Epithelial cell of esophagus (primary cell): Measurements from ENCODE around the gene VTI1A.
"Not testable (repeated sequence)": the region's sequence is repeated elsewhere in the genome, so short reads cannot be mapped to it uniquely, and the experiment has no call there.

Experiments used
- DNase-seq: peaks from one replicate; pipeline ENCODE4 v3.0.0; 2010; ENCODE audit warnings: low read depth
- H3K4me3 ChIP-seq: 2 replicates; pipeline ENCODE4 v1.5.1; 2011; ENCODE audit warnings: mild to moderate bottlenecking, low read length, control low read depth
- TF ChIP-seq, protein P1 (sequence below): IDR thresholded peaks from 2 replicates; pipeline ENCODE4 v1.5.1; 2011; ENCODE audit warnings: low read depth, mild to moderate bottlenecking, low read length, control low read depth, inconsistent platforms; ENCODE audit not compliant: insufficient read depth; ENCODE audit errors: missing control alignments

Gene VTI1A

DNA sequence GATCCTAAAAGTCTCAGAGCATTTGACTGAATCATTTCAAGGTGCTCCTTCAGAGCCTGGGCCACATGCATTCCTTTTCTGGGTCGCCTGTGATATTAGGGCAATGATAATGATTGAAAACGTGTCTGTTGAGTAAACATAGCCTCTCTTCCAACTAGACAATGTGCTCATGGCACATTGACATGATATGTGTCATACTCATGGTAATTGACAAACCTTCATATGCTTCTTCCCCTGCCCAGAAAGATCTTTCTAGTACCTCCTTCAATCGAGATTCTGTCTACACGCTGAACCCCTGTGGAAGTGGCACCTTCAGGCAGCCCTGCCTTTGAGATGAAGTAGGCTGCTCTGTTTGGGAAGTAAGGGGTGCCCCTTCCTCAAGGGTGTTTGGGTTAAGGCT is 404.2 kb downstream of the VTI1A start:
- TF ChIP-seq, protein P1, sequence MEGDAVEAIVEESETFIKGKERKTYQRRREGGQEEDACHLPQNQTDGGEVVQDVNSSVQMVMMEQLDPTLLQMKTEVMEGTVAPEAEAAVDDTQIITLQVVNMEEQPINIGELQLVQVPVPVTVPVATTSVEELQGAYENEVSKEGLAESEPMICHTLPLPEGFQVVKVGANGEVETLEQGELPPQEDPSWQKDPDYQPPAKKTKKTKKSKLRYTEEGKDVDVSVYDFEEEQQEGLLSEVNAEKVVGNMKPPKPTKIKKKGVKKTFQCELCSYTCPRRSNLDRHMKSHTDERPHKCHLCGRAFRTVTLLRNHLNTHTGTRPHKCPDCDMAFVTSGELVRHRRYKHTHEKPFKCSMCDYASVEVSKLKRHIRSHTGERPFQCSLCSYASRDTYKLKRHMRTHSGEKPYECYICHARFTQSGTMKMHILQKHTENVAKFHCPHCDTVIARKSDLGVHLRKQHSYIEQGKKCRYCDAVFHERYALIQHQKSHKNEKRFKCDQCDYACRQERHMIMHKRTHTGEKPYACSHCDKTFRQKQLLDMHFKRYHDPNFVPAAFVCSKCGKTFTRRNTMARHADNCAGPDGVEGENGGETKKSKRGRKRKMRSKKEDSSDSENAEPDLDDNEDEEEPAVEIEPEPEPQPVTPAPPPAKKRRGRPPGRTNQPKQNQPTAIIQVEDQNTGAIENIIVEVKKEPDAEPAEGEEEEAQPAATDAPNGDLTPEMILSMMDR: no peak
- no peak for DNase-seq
- no peak overlapping the region for H3K4me3 ChIP-seq

DNA sequence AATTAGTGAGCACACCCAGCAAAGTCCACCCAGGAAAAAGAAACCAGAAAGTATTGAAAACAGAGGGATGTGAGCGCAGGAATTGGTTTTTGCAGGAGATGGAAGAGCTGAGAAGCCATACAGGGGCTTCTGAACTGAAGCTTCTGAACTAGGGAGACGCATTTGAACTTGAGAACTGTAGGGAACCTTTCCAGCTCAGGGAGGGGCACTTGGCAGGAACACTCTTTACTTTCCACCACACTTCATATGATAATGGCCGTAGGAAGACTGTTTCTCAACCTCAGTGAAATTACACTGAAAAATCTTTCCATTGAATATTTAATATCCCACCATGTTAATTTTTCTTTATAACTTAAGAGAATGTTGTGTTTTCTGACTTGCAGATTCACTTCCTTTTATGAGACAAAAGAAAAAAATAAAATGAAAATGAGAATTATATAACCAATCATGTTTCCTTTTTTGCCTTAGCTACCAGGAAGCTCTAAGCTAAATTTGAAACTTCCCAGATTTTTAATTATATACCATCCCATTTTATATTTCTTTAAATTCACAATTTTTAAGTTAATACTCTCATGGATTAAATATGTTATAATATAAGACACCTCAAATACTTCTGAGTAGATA is 404.7 kb downstream of the VTI1A start:
- no peak overlapping the region for H3K4me3 ChIP-seq
- no peak for DNase-seq
- TF ChIP-seq, protein P1: no peak

DNA sequence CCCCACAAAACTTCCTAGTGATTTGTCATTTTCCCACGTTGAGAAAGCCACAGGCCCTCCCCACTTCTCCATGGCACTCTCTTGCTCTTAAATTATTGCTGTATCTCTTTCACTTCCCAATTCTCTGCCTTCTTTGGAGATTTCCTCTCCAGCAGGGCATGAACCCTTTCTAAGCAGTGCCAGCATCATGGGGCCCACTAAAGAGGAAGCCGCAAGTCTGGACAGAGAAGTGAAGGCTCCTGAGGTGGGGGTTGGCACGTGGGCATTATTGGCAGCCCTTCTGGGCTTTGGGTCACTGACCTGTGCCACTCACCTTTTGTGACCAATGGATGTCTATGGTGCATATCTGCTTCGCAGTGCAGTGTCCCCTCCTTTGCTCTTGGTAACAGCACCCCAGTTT is 405.3 kb downstream of the VTI1A start:
- TF ChIP-seq, protein P1: no peak
- no peak overlapping the region for H3K4me3 ChIP-seq
- no peak for DNase-seq

DNA sequence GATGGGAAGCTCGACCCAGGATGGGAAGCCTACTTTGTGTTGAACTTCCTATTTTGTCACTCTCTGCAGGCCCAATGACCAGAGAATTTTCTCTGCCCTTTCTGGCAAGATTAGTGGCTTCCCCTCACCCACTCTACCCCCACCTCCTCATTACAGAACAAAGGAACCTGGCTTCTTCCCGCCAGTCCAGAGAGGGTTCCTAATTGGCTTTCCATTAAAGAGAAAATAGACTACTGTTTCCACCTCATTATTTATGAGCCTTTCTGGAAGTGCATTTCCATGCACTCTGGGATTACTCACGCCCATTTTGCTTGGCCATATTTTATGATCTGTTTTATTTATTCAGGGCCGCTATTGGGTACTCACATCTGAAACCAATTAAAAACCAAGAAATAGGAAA is 408.1 kb downstream of the VTI1A start:
- no peak for DNase-seq
- TF ChIP-seq, protein P1: no peak
- H3K4me3 ChIP-seq: no peak overlapping the region

DNA sequence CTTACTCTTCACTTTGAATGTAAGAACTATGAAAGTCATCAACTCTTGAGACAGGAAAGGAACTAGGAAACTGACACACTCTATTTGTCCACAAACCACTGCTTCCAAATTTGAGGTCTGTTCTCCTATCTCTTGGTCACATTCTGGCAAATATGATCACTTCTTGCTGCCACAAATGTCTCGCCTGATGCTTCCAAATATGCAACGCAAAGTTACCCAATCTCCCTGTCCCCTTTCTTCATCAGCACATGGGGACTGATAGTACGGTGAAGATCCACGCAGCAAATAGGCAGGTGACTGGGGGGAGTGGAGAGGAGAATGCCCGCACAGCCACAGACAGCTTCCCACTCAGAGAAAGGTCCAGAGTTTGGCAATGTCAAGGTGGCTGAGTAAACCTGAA is 410.5 kb downstream of the VTI1A start:
- no peak overlapping the region for H3K4me3 ChIP-seq

DNA sequence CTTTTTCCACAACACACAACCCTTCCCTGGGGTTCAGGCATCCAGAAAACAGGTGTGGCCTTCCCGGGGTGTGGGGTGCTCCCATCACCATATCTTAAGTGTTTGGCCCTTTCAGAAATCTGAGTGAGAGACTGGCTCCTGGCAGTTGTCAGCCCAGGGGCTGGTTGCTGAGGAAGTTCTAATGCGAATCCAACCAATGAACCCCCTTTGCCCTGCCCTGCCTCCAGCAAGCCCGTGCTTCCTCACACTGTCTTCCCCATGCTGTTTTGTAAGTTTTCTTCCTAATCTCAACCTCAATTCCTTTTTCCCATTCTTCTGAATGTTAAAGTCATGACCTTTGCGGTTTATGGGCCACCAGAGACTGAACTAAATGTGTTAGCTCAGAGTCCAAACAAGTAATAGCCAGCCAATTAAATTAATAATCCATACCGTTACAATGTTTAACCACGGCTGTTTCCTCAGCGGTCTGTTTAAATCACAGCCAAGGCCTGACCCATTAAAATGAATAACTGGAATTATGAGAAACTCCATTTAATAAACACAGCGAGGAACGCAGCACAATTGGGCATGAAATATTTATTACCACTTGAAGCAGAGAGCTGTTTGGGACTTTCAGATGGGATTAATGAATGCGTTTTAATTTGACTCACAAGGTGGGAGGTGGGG is 412.1 kb downstream of the VTI1A start:
- DNase-seq: no peak
- H3K4me3 ChIP-seq: no peak overlapping the region
- TF ChIP-seq, protein P1: no peak

More for the DNA sequence above, 410.5 kb downstream of the VTI1A start:
- no peak for DNase-seq
- TF ChIP-seq, protein P1: no peak

DNA sequence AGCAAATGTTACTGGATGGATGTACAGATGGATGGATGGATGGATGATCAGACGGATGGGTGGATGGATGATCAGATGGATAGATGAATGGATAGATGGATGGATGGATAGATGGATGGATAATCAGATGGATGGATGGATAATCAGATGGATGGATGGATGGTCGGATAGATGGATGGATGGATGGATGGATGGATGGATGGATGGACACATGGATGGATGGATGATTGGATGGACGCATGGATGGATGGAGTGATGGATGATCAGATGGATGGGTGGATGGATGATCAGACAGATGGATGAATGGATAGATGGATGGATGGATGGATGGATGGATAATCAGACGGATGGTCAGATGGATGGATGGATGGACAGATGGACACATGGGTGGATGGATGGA is 412.8 kb downstream of the VTI1A start:
- TF ChIP-seq, protein P1: no peak
- DNase-seq: no peak
- no peak overlapping the region for H3K4me3 ChIP-seq

DNA sequence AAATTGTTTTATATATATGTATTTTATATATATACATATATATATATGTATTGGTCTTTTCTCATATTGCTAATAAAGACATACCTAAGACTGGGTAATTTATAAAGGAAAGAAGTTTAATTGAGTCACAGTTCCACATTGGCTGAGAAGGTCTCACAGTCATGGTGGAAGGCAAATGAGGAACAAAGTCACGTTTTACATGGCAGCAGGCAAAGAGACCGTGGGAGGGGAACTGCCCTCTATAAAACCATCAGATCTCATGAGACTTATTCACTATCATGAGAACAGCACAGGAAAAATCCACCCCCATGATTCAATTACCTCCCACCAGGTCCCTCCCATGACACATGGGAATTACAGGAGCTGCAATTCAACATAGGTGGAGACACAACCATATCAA is 416.4 kb downstream of the VTI1A start:
- not testable (repeated sequence) for H3K4me3 ChIP-seq, DNase-seq
